ENCODE measurements around the gene BRINP1.

DNA sequence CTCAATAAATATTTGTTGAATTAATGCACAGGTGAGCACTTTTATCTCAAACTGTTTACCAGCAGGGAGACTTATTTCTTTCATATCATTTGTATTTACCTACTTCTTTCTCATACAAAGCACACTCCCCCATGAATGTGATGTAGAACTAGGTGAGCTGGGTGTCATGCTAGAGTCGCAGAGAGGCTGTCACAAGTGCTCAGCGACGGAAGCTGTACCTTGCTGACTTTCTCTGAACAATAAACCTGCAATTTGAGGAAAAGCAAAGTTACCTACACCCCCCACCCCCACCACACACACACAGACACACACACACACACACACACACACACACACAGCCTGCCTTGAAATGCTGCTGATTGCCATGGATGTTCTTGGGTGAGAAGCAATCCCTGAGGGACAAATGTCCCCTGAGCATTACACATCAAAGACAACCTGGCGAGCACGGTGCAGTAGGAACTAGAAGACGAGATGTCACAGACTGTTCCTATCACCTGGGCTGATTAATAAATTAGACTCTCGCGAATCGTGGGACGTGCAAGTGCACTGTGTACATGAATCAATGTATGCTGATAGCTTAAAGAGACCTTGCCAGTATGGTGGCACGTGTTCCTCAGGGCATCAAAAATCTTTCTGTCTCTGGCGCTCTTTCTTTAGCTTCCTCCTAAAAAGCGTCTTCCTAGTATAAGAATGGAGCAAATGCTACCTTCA is 66.1 kb downstream of the BRINP1 start:
- TF ChIP-seq EZH2 (IDR thresholded peaks at IDR 0.05; ENCODE audit: low read depth, unreplicated experiment) = no peak
- no peak for TF ChIP-seq POLR2AphosphoS5 (IDR thresholded peaks at IDR 0.05; ENCODE audit: low read depth)
- TF ChIP-seq, protein P1, sequence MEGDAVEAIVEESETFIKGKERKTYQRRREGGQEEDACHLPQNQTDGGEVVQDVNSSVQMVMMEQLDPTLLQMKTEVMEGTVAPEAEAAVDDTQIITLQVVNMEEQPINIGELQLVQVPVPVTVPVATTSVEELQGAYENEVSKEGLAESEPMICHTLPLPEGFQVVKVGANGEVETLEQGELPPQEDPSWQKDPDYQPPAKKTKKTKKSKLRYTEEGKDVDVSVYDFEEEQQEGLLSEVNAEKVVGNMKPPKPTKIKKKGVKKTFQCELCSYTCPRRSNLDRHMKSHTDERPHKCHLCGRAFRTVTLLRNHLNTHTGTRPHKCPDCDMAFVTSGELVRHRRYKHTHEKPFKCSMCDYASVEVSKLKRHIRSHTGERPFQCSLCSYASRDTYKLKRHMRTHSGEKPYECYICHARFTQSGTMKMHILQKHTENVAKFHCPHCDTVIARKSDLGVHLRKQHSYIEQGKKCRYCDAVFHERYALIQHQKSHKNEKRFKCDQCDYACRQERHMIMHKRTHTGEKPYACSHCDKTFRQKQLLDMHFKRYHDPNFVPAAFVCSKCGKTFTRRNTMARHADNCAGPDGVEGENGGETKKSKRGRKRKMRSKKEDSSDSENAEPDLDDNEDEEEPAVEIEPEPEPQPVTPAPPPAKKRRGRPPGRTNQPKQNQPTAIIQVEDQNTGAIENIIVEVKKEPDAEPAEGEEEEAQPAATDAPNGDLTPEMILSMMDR (conservative IDR thresholded peaks at IDR 0.05; ENCODE audit: low read depth in 2 of 2) = no peak
- no peak for TF ChIP-seq CREB1 (CRISPR knock-in tag; IDR thresholded peaks at IDR 0.05; ENCODE audit: low read depth)
- TF ChIP-seq, protein P2, sequence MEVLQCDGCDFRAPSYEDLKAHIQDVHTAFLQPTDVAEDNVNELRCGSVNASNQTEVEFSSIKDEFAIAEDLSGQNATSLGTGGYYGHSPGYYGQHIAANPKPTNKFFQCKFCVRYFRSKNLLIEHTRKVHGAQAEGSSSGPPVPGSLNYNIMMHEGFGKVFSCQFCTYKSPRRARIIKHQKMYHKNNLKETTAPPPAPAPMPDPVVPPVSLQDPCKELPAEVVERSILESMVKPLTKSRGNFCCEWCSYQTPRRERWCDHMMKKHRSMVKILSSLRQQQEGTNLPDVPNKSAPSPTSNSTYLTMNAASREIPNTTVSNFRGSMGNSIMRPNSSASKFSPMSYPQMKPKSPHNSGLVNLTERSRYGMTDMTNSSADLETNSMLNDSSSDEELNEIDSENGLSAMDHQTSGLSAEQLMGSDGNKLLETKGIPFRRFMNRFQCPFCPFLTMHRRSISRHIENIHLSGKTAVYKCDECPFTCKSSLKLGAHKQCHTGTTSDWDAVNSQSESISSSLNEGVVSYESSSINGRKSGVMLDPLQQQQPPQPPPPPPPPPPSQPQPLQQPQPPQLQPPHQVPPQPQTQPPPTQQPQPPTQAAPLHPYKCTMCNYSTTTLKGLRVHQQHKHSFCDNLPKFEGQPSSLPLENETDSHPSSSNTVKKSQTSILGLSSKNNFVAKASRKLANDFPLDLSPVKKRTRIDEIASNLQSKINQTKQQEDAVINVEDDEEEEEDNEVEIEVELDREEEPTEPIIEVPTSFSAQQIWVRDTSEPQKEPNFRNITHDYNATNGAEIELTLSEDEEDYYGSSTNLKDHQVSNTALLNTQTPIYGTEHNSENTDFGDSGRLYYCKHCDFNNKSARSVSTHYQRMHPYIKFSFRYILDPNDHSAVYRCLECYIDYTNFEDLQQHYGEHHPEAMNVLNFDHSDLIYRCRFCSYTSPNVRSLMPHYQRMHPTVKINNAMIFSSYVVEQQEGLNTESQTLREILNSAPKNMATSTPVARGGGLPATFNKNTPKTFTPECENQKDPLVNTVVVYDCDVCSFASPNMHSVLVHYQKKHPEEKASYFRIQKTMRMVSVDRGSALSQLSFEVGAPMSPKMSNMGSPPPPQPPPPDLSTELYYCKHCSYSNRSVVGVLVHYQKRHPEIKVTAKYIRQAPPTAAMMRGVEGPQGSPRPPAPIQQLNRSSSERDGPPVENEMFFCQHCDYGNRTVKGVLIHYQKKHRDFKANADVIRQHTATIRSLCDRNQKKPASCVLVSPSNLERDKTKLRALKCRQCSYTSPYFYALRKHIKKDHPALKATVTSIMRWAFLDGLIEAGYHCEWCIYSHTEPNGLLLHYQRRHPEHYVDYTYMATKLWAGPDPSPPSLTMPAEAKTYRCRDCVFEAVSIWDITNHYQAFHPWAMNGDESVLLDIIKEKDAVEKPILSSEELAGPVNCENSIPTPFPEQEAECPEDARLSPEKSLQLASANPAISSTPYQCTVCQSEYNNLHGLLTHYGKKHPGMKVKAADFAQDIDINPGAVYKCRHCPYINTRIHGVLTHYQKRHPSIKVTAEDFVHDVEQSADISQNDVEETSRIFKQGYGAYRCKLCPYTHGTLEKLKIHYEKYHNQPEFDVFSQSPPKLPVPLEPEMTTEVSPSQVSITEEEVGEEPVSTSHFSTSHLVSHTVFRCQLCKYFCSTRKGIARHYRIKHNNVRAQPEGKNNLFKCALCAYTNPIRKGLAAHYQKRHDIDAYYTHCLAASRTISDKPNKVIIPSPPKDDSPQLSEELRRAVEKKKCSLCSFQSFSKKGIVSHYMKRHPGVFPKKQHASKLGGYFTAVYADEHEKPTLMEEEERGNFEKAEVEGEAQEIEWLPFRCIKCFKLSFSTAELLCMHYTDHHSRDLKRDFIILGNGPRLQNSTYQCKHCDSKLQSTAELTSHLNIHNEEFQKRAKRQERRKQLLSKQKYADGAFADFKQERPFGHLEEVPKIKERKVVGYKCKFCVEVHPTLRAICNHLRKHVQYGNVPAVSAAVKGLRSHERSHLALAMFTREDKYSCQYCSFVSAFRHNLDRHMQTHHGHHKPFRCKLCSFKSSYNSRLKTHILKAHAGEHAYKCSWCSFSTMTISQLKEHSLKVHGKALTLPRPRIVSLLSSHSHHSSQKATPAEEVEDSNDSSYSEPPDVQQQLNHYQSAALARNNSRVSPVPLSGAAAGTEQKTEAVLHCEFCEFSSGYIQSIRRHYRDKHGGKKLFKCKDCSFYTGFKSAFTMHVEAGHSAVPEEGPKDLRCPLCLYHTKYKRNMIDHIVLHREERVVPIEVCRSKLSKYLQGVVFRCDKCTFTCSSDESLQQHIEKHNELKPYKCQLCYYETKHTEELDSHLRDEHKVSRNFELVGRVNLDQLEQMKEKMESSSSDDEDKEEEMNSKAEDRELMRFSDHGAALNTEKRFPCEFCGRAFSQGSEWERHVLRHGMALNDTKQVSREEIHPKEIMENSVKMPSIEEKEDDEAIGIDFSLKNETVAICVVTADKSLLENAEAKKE (CRISPR knock-in tag; IDR thresholded peaks at IDR 0.05) = no peak
- TF ChIP-seq, protein P3, sequence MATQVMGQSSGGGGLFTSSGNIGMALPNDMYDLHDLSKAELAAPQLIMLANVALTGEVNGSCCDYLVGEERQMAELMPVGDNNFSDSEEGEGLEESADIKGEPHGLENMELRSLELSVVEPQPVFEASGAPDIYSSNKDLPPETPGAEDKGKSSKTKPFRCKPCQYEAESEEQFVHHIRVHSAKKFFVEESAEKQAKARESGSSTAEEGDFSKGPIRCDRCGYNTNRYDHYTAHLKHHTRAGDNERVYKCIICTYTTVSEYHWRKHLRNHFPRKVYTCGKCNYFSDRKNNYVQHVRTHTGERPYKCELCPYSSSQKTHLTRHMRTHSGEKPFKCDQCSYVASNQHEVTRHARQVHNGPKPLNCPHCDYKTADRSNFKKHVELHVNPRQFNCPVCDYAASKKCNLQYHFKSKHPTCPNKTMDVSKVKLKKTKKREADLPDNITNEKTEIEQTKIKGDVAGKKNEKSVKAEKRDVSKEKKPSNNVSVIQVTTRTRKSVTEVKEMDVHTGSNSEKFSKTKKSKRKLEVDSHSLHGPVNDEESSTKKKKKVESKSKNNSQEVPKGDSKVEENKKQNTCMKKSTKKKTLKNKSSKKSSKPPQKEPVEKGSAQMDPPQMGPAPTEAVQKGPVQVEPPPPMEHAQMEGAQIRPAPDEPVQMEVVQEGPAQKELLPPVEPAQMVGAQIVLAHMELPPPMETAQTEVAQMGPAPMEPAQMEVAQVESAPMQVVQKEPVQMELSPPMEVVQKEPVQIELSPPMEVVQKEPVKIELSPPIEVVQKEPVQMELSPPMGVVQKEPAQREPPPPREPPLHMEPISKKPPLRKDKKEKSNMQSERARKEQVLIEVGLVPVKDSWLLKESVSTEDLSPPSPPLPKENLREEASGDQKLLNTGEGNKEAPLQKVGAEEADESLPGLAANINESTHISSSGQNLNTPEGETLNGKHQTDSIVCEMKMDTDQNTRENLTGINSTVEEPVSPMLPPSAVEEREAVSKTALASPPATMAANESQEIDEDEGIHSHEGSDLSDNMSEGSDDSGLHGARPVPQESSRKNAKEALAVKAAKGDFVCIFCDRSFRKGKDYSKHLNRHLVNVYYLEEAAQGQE (IDR thresholded peaks at IDR 0.05; ENCODE audit: unreplicated experiment) = no peak
- no peak for TF ChIP-seq ZNF114 (CRISPR knock-in tag; IDR thresholded peaks at IDR 0.05)
- TF ChIP-seq, protein P4, sequence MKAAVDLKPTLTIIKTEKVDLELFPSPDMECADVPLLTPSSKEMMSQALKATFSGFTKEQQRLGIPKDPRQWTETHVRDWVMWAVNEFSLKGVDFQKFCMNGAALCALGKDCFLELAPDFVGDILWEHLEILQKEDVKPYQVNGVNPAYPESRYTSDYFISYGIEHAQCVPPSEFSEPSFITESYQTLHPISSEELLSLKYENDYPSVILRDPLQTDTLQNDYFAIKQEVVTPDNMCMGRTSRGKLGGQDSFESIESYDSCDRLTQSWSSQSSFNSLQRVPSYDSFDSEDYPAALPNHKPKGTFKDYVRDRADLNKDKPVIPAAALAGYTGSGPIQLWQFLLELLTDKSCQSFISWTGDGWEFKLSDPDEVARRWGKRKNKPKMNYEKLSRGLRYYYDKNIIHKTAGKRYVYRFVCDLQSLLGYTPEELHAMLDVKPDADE (IDR thresholded peaks at IDR 0.05) = no peak
- no peak for TF ChIP-seq EZH2phosphoT487 (IDR thresholded peaks at IDR 0.05; ENCODE audit: unreplicated experiment)
